ENCODE data around the gene SORT1.

Gene SORT1

GRCh38 chr1:109327285-109327684 lies 70.4 kb downstream of the SORT1 start:
- no peak overlapping the region for H3K27ac ChIP-seq
- no peak overlapping the region for H3K9ac ChIP-seq (ENCODE audit: insufficient read length)
- no peak overlapping the region for H3K4me3 ChIP-seq
- no peak for DNase-seq (ENCODE audit: low read depth, low spot score)
- 0 out of 2 replicates have a peak, but pooled peaks cover 5% of the 10 kb centered on the region for H3K9me3 ChIP-seq (ENCODE audit: low read depth, low read length)
- TF ChIP-seq EZH2 (IDR thresholded peaks at IDR 0.05) (no peak), FOXP2 (optimal IDR thresholded peaks at IDR 0.05; ENCODE audit: control extremely low read depth, extremely low read length, insufficient read depth) (no peak), POLR2AphosphoS5 (IDR thresholded peaks at IDR 0.05; ENCODE audit: borderline replicate concordance, low read depth, low read length) (no peak)
- no peaks in the 10 kb centered on the region for H3K36me3 ChIP-seq (ENCODE audit: insufficient read depth, low read length)

DNA sequence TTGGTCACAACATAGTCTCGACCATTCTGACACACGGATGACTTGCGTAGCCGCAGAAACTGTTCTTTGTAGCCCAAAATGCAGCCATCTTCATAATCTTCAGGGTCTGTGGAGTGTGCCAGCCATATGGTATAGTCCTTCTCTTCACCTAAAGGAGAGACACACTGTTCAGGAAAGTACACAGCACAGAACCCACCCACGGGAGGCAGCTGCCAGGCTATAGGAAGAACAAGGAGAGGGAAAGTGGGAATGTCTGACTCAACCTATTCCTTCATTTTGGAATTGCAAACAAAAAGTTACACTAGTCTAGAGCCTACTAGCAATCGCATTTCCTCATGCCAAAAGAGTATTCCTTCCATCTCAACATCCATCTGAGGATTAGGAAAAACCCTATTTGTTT lies 74.7 kb downstream of the SORT1 start:
- H3K27ac ChIP-seq: no peak overlapping the region
- no peaks in the 10 kb centered on the region for H3K36me3 ChIP-seq (ENCODE audit: insufficient read depth, low read length)
- DNase-seq (ENCODE audit: low read depth, low spot score): no peak
- no peak overlapping the region for H3K4me3 ChIP-seq
- TF ChIP-seq EZH2 (IDR thresholded peaks at IDR 0.05) (no peak), FOXP2 (optimal IDR thresholded peaks at IDR 0.05; ENCODE audit: control extremely low read depth, extremely low read length, insufficient read depth) (no peak), POLR2AphosphoS5 (IDR thresholded peaks at IDR 0.05; ENCODE audit: borderline replicate concordance, low read depth, low read length) (no peak)
- H3K9ac ChIP-seq (ENCODE audit: insufficient read length): no peak overlapping the region
- H3K9me3 ChIP-seq (ENCODE audit: low read depth, low read length): no peaks in the 10 kb centered on the region

- no peak for DNase-seq (ENCODE audit: low read depth, low spot score)
- Histone ChIP-seq H3K4me3 (no peak overlapping the region), H3K27ac (no peak overlapping the region), H3K9ac (ENCODE audit: insufficient read length) (no peak overlapping the region), H3K36me3 (ENCODE audit: insufficient read depth, low read length) (no peaks in the 10 kb centered on the region), H3K9me3 (ENCODE audit: low read depth, low read length) (no peaks in the 10 kb centered on the region)
- no peak for TF ChIP-seq EZH2 (IDR thresholded peaks at IDR 0.05)
- no peak for TF ChIP-seq POLR2AphosphoS5 (IDR thresholded peaks at IDR 0.05; ENCODE audit: borderline replicate concordance, low read depth, low read length)
- TF ChIP-seq FOXP2 (optimal IDR thresholded peaks at IDR 0.05; ENCODE audit: control extremely low read depth, extremely low read length, insufficient read depth): no peak
Observed at GRCh38 chr1:109319114-109319513, 78.6 kb downstream of the SORT1 start.

DNA sequence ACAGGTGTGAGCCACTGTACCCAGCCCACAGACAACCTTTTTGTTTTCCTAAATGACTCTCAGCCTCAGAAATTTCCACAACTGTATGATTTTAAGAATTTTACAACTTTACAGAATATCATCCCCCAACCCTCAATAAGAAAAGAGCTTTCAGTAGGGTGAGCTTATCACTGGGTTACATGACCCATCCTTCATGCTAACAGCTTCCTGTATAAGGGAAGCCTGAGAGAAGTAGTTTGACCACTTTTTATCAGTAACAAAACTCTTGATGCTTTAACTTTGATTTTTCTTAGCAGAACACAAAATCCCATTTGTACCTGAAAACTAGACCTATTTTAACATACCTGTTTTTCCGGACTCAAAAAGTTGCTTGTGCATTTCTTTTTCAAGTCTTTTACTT lies 81.2 kb downstream of the SORT1 start:
- DNase-seq (ENCODE audit: low read depth, low spot score): no peak
- no peak for TF ChIP-seq POLR2AphosphoS5 (IDR thresholded peaks at IDR 0.05; ENCODE audit: borderline replicate concordance, low read depth, low read length)
- H3K27ac ChIP-seq: no peak overlapping the region
- no peaks in the 10 kb centered on the region for H3K9me3 ChIP-seq (ENCODE audit: low read depth, low read length)
- H3K4me3 ChIP-seq: no peak overlapping the region
- H3K36me3 ChIP-seq (ENCODE audit: insufficient read depth, low read length): no peaks in the 10 kb centered on the region
- H3K9ac ChIP-seq (ENCODE audit: insufficient read length): no peak overlapping the region

DNA sequence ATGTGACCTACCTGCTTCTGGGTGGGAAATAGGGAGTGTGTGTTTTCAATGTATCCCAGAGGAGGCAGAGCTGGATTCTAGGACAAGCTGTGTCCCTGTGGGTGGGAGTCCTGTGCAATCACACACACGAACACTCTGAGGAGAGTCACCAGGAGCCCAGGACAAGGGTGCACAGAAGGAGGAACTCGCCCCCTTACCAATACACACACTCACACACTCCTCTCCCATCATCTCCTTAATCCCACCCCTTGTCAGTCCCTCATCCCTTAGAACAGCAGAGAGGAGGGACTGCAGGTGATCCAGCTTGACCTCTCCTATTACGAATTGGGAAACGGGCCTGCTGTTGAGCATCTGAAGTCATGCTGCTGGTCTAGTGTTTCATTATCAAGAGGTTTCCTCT lies 82.4 kb downstream of the SORT1 start:
- H3K4me3 ChIP-seq: no peak overlapping the region
- H3K27ac ChIP-seq: no peak overlapping the region
- no peaks in the 10 kb centered on the region for H3K36me3 ChIP-seq (ENCODE audit: insufficient read depth, low read length)
- H3K9ac ChIP-seq (ENCODE audit: insufficient read length): no peak overlapping the region
- H3K9me3 ChIP-seq (ENCODE audit: low read depth, low read length): no peaks in the 10 kb centered on the region
- TF ChIP-seq FOXP2 (optimal IDR thresholded peaks at IDR 0.05; ENCODE audit: control extremely low read depth, extremely low read length, insufficient read depth) (no peak), EZH2 (IDR thresholded peaks at IDR 0.05) (no peak), POLR2AphosphoS5 (IDR thresholded peaks at IDR 0.05; ENCODE audit: borderline replicate concordance, low read depth, low read length) (no peak)
- no peak for DNase-seq (ENCODE audit: low read depth, low spot score)

DNA sequence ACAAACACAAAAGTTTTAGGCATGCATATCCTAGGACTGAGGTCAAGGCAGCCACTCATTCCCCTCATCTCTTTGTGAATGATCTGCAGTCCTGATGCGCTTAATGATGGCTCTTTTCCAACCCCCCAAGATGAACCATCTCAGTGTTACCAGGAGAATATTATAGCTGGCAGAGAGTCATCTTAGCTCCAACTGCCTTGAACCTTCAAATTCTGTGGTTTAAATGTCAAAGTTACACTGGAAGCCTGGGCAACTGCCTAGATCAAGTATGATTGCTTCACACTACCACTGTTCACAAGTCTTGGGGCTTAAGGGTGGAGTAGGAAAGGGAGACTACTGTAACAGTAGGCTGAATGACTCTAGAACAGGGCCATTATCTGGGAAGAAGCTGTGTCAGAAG lies 82.9 kb downstream of the SORT1 start:
- Histone ChIP-seq H3K27ac (no peak overlapping the region), H3K36me3 (ENCODE audit: insufficient read depth, low read length) (no peaks in the 10 kb centered on the region), H3K9ac (ENCODE audit: insufficient read length) (no peak overlapping the region), H3K4me3 (no peak overlapping the region), H3K9me3 (ENCODE audit: low read depth, low read length) (no peaks in the 10 kb centered on the region)
- DNase-seq (ENCODE audit: low read depth, low spot score): no peak
- TF ChIP-seq POLR2AphosphoS5 (IDR thresholded peaks at IDR 0.05; ENCODE audit: borderline replicate concordance, low read depth, low read length) (no peak), EZH2 (IDR thresholded peaks at IDR 0.05) (no peak), FOXP2 (optimal IDR thresholded peaks at IDR 0.05; ENCODE audit: control extremely low read depth, extremely low read length, insufficient read depth) (no peak)

- Histone ChIP-seq H3K9me3 (ENCODE audit: low read depth, low read length) (no peaks in the 10 kb centered on the region), H3K36me3 (ENCODE audit: insufficient read depth, low read length) (no peaks in the 10 kb centered on the region), H3K27ac (peak overlapping the region; percentile 74), H3K9ac (ENCODE audit: insufficient read length) (no peak overlapping the region), H3K4me3 (peak overlapping the region; percentile 51)
- TF ChIP-seq POLR2AphosphoS5 (IDR thresholded peaks at IDR 0.05; ENCODE audit: borderline replicate concordance, low read depth, low read length) (no peak), EZH2 (IDR thresholded peaks at IDR 0.05) (no peak), FOXP2 (optimal IDR thresholded peaks at IDR 0.05; ENCODE audit: control extremely low read depth, extremely low read length, insufficient read depth) (no peak)
- peak; percentile 34 for DNase-seq (ENCODE audit: low read depth, low spot score)
Observed at GRCh38 chr1:109312978-109313775, 84.5 kb downstream of the SORT1 start.

GRCh38 chr1:109312246-109312645 lies 85.5 kb downstream of the SORT1 start:
- TF ChIP-seq FOXP2 (optimal IDR thresholded peaks at IDR 0.05; ENCODE audit: control extremely low read depth, extremely low read length, insufficient read depth) (no peak), EZH2 (IDR thresholded peaks at IDR 0.05) (no peak), POLR2AphosphoS5 (IDR thresholded peaks at IDR 0.05; ENCODE audit: borderline replicate concordance, low read depth, low read length) (no peak)
- Histone ChIP-seq H3K9ac (ENCODE audit: insufficient read length) (no peak overlapping the region), H3K9me3 (ENCODE audit: low read depth, low read length) (no peaks in the 10 kb centered on the region), H3K27ac (no peak overlapping the region), H3K36me3 (ENCODE audit: insufficient read depth, low read length) (no peaks in the 10 kb centered on the region), H3K4me3 (no peak overlapping the region)
- no peak for DNase-seq (ENCODE audit: low read depth, low spot score)

GRCh38 chr1:109309347-109309746 lies 88.4 kb downstream of the SORT1 start:
- H3K9ac ChIP-seq (ENCODE audit: insufficient read length): no peak overlapping the region
- H3K9me3 ChIP-seq (ENCODE audit: low read depth, low read length): no peaks in the 10 kb centered on the region
- H3K36me3 ChIP-seq (ENCODE audit: insufficient read depth, low read length): no peaks in the 10 kb centered on the region
- DNase-seq (ENCODE audit: low read depth, low spot score): no peak
- H3K27ac ChIP-seq: no peak overlapping the region
- no peak overlapping the region for H3K4me3 ChIP-seq
- no peak for TF ChIP-seq FOXP2 (optimal IDR thresholded peaks at IDR 0.05; ENCODE audit: control extremely low read depth, extremely low read length, insufficient read depth)
